Activated gamma-delta T cell treated with anti-CD3 and anti-CD28 coated beads, Interleukin-2, amount 50 U/mL, for 16 hours (primary cell): ENCODE data around the gene ANGEL1.
A peak's percentile ranks its signal among the peaks of the same experiment; 100 is the strongest.

Experiments used
- DNase-seq: peaks from one replicate; pipeline ENCODE4 v3.0.0-alpha.2; 2020; ENCODE audit warnings: low read depth

The ANGEL1 gene

GRCh38 chr14:76779221-76780057 is 33.2 kb downstream of the ANGEL1 start:
- DNase-seq: no peak

GRCh38 chr14:76778546-76779215 is 34.0 kb downstream of the ANGEL1 start:
- DNase-seq: no peak

GRCh38 chr14:76777721-76778120 is 35.0 kb downstream of the ANGEL1 start:
- no peak for DNase-seq

GRCh38 chr14:76776428-76777251 is 36.0 kb downstream of the ANGEL1 start:
- DNase-seq: no peak

GRCh38 chr14:76775695-76776427 is 36.8 kb downstream of the ANGEL1 start:
- no peak for DNase-seq

- no peak for DNase-seq
Observed at GRCh38 chr14:76774821-76775694, 37.6 kb downstream of the ANGEL1 start.

- no peak for DNase-seq
Observed at GRCh38 chr14:76773956-76774820, 38.5 kb downstream of the ANGEL1 start.

- no peak for DNase-seq
Observed at GRCh38 chr14:76773188-76773885, 39.3 kb downstream of the ANGEL1 start.

- DNase-seq: no peak
Observed at GRCh38 chr14:76772300-76773187, 40.1 kb downstream of the ANGEL1 start.

GRCh38 chr14:76771437-76771980 is 41.2 kb downstream of the ANGEL1 start:
- no peak for DNase-seq

GRCh38 chr14:76770521-76771436 is 41.9 kb downstream of the ANGEL1 start:
- no peak for DNase-seq

- no peak for DNase-seq
Observed at GRCh38 chr14:76769636-76770292, 42.9 kb downstream of the ANGEL1 start.

GRCh38 chr14:76768671-76769500 is 43.8 kb downstream of the ANGEL1 start:
- no peak for DNase-seq

- DNase-seq: peak; percentile 50
Observed at GRCh38 chr14:76767681-76768656, 44.7 kb downstream of the ANGEL1 start.
